Hair follicle dermal papilla cell (primary cell): ENCODE results near the gene CD28. TPM values are rescaled to one million over a fixed set of nuclear protein-coding genes. Genes with fewer than 3 reads are reported as not detected.

Experiments
- small RNA-seq: library from RNA; depleted of rRNA; stranded (forward); fragments of <200 nt; gene quantifications from one replicate; pipeline ENCODE3, GENCODE V24; 2012
- total RNA-seq: library from RNA; depleted of rRNA; stranded (reverse); fragments of >200 nt; gene quantifications from 2 replicates; pipeline ENCODE4 v1.2.3, GENCODE V29; 2012

Gene CD28
- not detected in 2 replicates for total RNA-seq

DNA sequence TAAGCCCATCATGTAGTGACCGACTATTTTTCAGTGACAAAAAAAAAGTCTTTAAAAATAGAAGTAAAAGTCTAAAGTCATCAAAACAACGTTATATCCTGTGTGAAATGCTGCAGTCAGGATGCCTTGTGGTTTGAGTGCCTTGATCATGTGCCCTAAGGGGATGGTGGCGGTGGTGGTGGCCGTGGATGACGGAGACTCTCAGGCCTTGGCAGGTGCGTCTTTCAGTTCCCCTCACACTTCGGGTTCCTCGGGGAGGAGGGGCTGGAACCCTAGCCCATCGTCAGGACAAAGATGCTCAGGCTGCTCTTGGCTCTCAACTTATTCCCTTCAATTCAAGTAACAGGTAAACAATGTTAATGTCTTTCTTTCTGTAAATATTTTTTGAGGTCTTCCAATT lies at the start of gene CD28:
TSS of gene CD28 (plus strand) at position 237 of the 400 bp plus-strand sequence. CDS start at position 295, 58 bp downstream.

Small RNA genes lying within 50 kb of the gene (small RNA-seq; reads per million reads assigned to genes)
- not detected for gene AC125238.1
- not detected for gene RNU6-474P

Other genes starting within 250 kb of the CD28 start
- gene RAPH1, start 171.3 kb upstream of the CD28 start, total RNA-seq = 26.4 and 27.1 TPM in 2 replicates
- not detected in 2 replicates for gene CTLA4, start 161.1 kb downstream of the CD28 start, total RNA-seq
- not detected in 2 replicates for gene ICOS, start 230.1 kb downstream of the CD28 start, total RNA-seq